SK-N-SH (cell line): ENCODE results near the gene SLC25A48. TPM values are rescaled to one million over a fixed set of nuclear protein-coding genes. Genes with fewer than 3 reads are reported as not detected.

Experiments
- CTCF ChIA-PET: fragments of 300-600, 350-600 bp; formaldehyde crosslinking; extraction: SDS; loops from one replicate; lab custom pipeline; 2021; lab: Yijun Ruan, JAX
- POLR2A ChIA-PET: fragments of 350-600 bp; sonication (Branson Sonifier 250); formaldehyde crosslinking; extraction: SDS; loops from one replicate; lab custom pipeline; 2020; ENCODE audit warnings: antibody characterized with exemption, inconsistent platforms; lab: Yijun Ruan, JAX
- DNase-seq: peaks from one replicate; pipeline ENCODE4 v3.0.0; 2012
- H2AFZ ChIP-seq: fragments of 200-600 bp; sonication (generic); 2 replicates; pipeline ENCODE4 v1.8.1; 2016; ENCODE audit warnings: antibody characterized with exemption, mild to moderate bottlenecking, low read depth
- H3F3A ChIP-seq: fragments of 200-600 bp; sonication (generic); replicated peaks from 2 replicates; pipeline ENCODE3; 2016; ENCODE audit warnings: antibody characterized with exemption, mild to moderate bottlenecking; ENCODE audit not compliant: insufficient read depth
- H3K27ac ChIP-seq, 2 experiments: fragments of 200-500 bp in 1 of 2; fragments of 200-600 bp in 1 of 2; sonication (Bioruptor generic) in 1 of 2; sonication (generic), shearing (Covaris generic) in 1 of 2; 2 replicates each; pipeline versions ENCODE4 v1.5.1 to v1.6.1; 2014 to 2016; ENCODE audit warnings: low read depth in 2 of 2, inconsistent platforms in 1 of 2, low read length in 1 of 2, mild to moderate bottlenecking in 1 of 2, mixed read lengths in 1 of 2
- H3K27me3 ChIP-seq: fragments of 200-600 bp; sonication (generic), shearing (Covaris generic); 2 replicates; pipeline ENCODE4 v1.6.1; 2016; ENCODE audit warnings: mixed run types; ENCODE audit not compliant: insufficient read depth
- H3K36me3 ChIP-seq, 2 experiments: fragments of 200-500 bp in 1 of 2; fragments of 200-600 bp in 1 of 2; sonication (Bioruptor generic) in 1 of 2; sonication (generic) in 1 of 2; replicated peaks in 1 of 2; 2 replicates each; pipeline versions ENCODE3 to v1.5.1; 2014 to 2016; ENCODE audit warnings: low read length in 1 of 2, mild to moderate bottlenecking in 1 of 2; ENCODE audit not compliant: insufficient read depth in 2 of 2, control insufficient read depth in 1 of 2
- H3K4me1 ChIP-seq, 2 experiments: fragments of 200-500 bp in 1 of 2; fragments of 200-600 bp in 1 of 2; sonication (Bioruptor generic) in 1 of 2; sonication (generic), shearing (Covaris generic) in 1 of 2; 2 replicates each; pipeline versions ENCODE4 v1.5.1 to v1.6.1; 2014 to 2016; ENCODE audit warnings: low read depth in 1 of 2, low read length in 1 of 2, mixed run types in 1 of 2; ENCODE audit not compliant: insufficient read depth in 2 of 2, control insufficient read depth in 1 of 2
- H3K4me2 ChIP-seq: fragments of 200-600 bp; sonication (generic), shearing (Covaris generic); 2 replicates; pipeline ENCODE4 v1.6.1; 2017; ENCODE audit warnings: mixed run types
- H3K4me3 ChIP-seq, 2 experiments: fragments of 200-500 bp in 1 of 2; fragments of 200-600 bp in 1 of 2; sonication (Bioruptor generic) in 1 of 2; sonication (generic), shearing (Covaris generic) in 1 of 2; 2 replicates each; pipeline versions ENCODE4 v1.5.1 to v1.8.1; 2014 to 2016; ENCODE audit warnings: low read depth in 2 of 2, inconsistent platforms in 1 of 2, low read length in 1 of 2, mild to moderate bottlenecking in 1 of 2, mixed read lengths in 1 of 2, moderate library complexity in 1 of 2
- H3K79me2 ChIP-seq: fragments of 200-600 bp; sonication (generic); 2 replicates; pipeline ENCODE4 v1.8.1; 2017; ENCODE audit warnings: mild to moderate bottlenecking; ENCODE audit not compliant: insufficient read depth
- H3K9ac ChIP-seq: fragments of 200-600 bp; sonication (generic); 2 replicates; pipeline ENCODE4 v1.6.1; 2017; ENCODE audit warnings: mixed run types
- H3K9me2 ChIP-seq: fragments of 200-600 bp; sonication (generic); 2 replicates; pipeline ENCODE4 v1.6.1; 2017; ENCODE audit warnings: mixed run types
- H3K9me3 ChIP-seq: fragments of 200-600 bp; sonication (generic); 2 replicates; pipeline ENCODE4 v1.6.1; 2017; ENCODE audit warnings: mixed run types, mild to moderate bottlenecking, moderate library complexity
- H4K20me1 ChIP-seq: fragments of 200-600 bp; sonication (generic); 2 replicates; pipeline ENCODE4 v1.6.1; 2017; ENCODE audit warnings: mild to moderate bottlenecking, mixed run types; ENCODE audit not compliant: insufficient read depth
- EP300 ChIP-seq, 2 experiments: IDR thresholded peaks; 2 replicates each; pipeline versions ENCODE4 v1.4.0 to v1.6.1; 2012; ENCODE audit warnings: borderline replicate concordance in 1 of 2, low read depth in 1 of 2, low read length in 1 of 2
- FOSL2 ChIP-seq: IDR thresholded peaks from 2 replicates; pipeline ENCODE4 v1.4.0; 2012; ENCODE audit warnings: low read depth, mild to moderate bottlenecking, moderate library complexity, borderline replicate concordance
- NRF1 ChIP-seq: IDR thresholded peaks from 2 replicates; pipeline ENCODE4 v1.6.1; 2012; ENCODE audit warnings: low read depth, mild to moderate bottlenecking, low read length
- RAD21 ChIP-seq: IDR thresholded peaks from 2 replicates; pipeline ENCODE4 v1.6.1; 2012; ENCODE audit warnings: mild to moderate bottlenecking, low read length
- RFX5 ChIP-seq: IDR thresholded peaks from 2 replicates; pipeline ENCODE4 v1.6.1; 2012; ENCODE audit warnings: mild to moderate bottlenecking, improper control_type of control experiment, low read length
- SMC3 ChIP-seq: IDR thresholded peaks from 2 replicates; pipeline ENCODE4 v1.6.1; 2012; ENCODE audit warnings: low read depth, low read length, improper control_type of control experiment
- YY1 ChIP-seq: IDR thresholded peaks from 2 replicates; pipeline ENCODE4 v1.4.0; 2012; ENCODE audit warnings: low read depth, mild to moderate bottlenecking
- WGBS: methylation state at CpG from one replicate; pipeline ENCODE4 v1.1.6; 2017; ENCODE audit warnings: low lambda C conversion rate; 5-methylcytosine and 5-hydroxymethylcytosine counted together
- polyA plus RNA-seq, 3 experiments: library from polyadenylated mRNA; depleted of rRNA; stranded (reverse); fragments of >200 nt; gene quantifications; 2 replicates each; pipeline ENCODE4 v1.2.3, GENCODE V29; 2012
- TF ChIP-seq, protein P1 (sequence below): IDR thresholded peaks from 2 replicates; pipeline ENCODE4 v1.4.0; 2012; ENCODE audit warnings: low read depth, borderline replicate concordance
- TF ChIP-seq, protein P2 (sequence below): fragments of 150-350 bp; IDR thresholded peaks from 2 replicates; pipeline ENCODE4 v1.6.1; 2017; ENCODE audit warnings: antibody characterized with exemption, low read length, low read depth, borderline replicate concordance
- TF ChIP-seq, protein P3 (sequence below): IDR thresholded peaks from 2 replicates; pipeline ENCODE4 v1.6.1; 2012; ENCODE audit warnings: mild to moderate bottlenecking, low read depth, low read length, moderate library complexity
- TF ChIP-seq, protein P4 (sequence below): fragments of 150-350 bp; IDR thresholded peaks from 2 replicates; pipeline ENCODE4 v1.6.1; 2016; ENCODE audit warnings: mild to moderate bottlenecking, low read depth, low read length

Gene SLC25A48
- polyA plus RNA-seq, 1 of the 3 experiments (the other 2 are of a cell fraction), result 0.23 TPM

DNA sequence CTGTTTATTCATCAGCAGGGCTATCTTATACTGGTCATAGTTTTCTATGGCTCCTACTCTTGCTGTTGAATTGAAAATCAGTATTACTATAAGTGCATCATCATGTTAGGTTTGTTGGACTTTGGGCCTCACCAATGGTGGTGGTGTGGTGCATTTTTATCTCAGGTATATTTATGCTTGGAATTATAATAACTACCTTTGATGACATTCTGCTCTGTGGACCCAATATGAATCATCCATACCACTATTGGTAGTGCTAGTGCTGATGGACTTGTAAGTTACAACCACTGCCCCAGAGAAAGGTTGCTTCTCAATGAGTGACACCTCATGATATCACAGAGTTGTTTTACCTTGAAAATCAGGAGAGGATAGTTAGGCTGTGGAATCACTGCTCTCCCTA lies 33.1 kb downstream of the SLC25A48 start:
- Histone ChIP-seq H3K9ac (no peak overlapping the region), H3K4me3 (no peak overlapping the region), H3K27ac (no peak overlapping the region), H3F3A (no peaks in the 10 kb centered on the region), H3K79me2 (no peaks in the 10 kb centered on the region), H2AFZ (no peak overlapping the region), H3K4me2 (no peak overlapping the region), H3K27me3 (no peaks in the 10 kb centered on the region), H3K36me3 (no peaks in the 10 kb centered on the region), H4K20me1 (no peaks in the 10 kb centered on the region), H3K9me3 (no peaks in the 10 kb centered on the region), H3K9me2 (no peaks in the 10 kb centered on the region), H3K4me1 (no peaks in the 10 kb centered on the region)
- TF ChIP-seq NRF1 (no peak), FOSL2 (no peak), SMC3 (no peak), YY1 (no peak), RAD21 (no peak)
- TF ChIP-seq, protein P1, sequence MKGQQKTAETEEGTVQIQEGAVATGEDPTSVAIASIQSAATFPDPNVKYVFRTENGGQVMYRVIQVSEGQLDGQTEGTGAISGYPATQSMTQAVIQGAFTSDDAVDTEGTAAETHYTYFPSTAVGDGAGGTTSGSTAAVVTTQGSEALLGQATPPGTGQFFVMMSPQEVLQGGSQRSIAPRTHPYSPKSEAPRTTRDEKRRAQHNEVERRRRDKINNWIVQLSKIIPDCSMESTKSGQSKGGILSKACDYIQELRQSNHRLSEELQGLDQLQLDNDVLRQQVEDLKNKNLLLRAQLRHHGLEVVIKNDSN, result no peak
- TF ChIP-seq, protein P2, sequence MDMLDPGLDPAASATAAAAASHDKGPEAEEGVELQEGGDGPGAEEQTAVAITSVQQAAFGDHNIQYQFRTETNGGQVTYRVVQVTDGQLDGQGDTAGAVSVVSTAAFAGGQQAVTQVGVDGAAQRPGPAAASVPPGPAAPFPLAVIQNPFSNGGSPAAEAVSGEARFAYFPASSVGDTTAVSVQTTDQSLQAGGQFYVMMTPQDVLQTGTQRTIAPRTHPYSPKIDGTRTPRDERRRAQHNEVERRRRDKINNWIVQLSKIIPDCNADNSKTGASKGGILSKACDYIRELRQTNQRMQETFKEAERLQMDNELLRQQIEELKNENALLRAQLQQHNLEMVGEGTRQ, result no peak
- CTCF ChIA-PET, result no interaction called here
- POLR2A ChIA-PET, result no interaction called here
- DNase-seq, result no peak

DNA sequence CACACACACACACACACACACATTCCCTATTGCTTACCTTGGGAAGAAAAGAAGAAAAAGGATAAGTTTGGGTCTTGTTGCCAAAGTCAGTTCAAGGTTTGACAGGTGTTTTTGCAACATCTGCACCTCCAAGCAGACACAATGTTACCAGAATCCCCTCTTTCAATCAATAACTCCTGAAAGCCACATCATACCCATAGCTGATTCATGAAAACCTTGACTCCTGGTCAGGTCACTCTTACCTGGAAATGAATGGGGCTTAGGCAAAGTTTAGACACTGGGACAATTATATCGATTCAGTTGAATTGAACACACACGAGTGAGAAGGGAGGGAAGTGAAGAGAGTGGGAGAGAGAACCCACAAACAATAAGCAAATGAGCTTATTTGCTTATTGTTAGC lies 34.2 kb downstream of the SLC25A48 start:
- Histone ChIP-seq H3K9me3 (no peaks in the 10 kb centered on the region), H3K4me3 (no peak overlapping the region), H3K36me3 (no peaks in the 10 kb centered on the region), H3K9me2 (no peaks in the 10 kb centered on the region), H3F3A (no peaks in the 10 kb centered on the region), H2AFZ (no peak overlapping the region), H3K79me2 (no peaks in the 10 kb centered on the region), H4K20me1 (no peaks in the 10 kb centered on the region), H3K4me2 (no peak overlapping the region), H3K27ac (no peak overlapping the region), H3K9ac (no peak overlapping the region), H3K4me1 (no peaks in the 10 kb centered on the region), H3K27me3 (no peaks in the 10 kb centered on the region)
- ChIA-PET CTCF (interaction anchor here (0.6 to 1.4 kb wide), 5 partner anchors 20 to 504 kb away, joined by 3 to 8 read pairs (median 3); no protein-coding TSS in a partner anchor), POLR2A (no interaction called here)
- 18% methylated on average over 2 of the region's 2 CpGs for WGBS
- no peak for DNase-seq
- TF ChIP-seq EP300 (IDR thresholded peaks at IDR 0.05; ENCODE audit: borderline replicate concordance in 1 of 2, low read depth in 1 of 2, low read length in 1 of 2) (no peak), RFX5 (no peak)
- TF ChIP-seq, protein P3, sequence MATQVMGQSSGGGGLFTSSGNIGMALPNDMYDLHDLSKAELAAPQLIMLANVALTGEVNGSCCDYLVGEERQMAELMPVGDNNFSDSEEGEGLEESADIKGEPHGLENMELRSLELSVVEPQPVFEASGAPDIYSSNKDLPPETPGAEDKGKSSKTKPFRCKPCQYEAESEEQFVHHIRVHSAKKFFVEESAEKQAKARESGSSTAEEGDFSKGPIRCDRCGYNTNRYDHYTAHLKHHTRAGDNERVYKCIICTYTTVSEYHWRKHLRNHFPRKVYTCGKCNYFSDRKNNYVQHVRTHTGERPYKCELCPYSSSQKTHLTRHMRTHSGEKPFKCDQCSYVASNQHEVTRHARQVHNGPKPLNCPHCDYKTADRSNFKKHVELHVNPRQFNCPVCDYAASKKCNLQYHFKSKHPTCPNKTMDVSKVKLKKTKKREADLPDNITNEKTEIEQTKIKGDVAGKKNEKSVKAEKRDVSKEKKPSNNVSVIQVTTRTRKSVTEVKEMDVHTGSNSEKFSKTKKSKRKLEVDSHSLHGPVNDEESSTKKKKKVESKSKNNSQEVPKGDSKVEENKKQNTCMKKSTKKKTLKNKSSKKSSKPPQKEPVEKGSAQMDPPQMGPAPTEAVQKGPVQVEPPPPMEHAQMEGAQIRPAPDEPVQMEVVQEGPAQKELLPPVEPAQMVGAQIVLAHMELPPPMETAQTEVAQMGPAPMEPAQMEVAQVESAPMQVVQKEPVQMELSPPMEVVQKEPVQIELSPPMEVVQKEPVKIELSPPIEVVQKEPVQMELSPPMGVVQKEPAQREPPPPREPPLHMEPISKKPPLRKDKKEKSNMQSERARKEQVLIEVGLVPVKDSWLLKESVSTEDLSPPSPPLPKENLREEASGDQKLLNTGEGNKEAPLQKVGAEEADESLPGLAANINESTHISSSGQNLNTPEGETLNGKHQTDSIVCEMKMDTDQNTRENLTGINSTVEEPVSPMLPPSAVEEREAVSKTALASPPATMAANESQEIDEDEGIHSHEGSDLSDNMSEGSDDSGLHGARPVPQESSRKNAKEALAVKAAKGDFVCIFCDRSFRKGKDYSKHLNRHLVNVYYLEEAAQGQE, result no peak
- TF ChIP-seq, protein P4, sequence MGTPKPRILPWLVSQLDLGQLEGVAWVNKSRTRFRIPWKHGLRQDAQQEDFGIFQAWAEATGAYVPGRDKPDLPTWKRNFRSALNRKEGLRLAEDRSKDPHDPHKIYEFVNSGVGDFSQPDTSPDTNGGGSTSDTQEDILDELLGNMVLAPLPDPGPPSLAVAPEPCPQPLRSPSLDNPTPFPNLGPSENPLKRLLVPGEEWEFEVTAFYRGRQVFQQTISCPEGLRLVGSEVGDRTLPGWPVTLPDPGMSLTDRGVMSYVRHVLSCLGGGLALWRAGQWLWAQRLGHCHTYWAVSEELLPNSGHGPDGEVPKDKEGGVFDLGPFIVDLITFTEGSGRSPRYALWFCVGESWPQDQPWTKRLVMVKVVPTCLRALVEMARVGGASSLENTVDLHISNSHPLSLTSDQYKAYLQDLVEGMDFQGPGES, result no peak
- TF ChIP-seq, all 33 proteins: peak for 0
